H9 (cell line): ENCODE measurements around the gene MYOZ3. TPM values are rescaled to one million over a fixed set of nuclear protein-coding genes. Genes with fewer than 3 reads are reported as not detected.

Experiments
- DNase-seq: peaks from one replicate; pipeline ENCODE4 v3.0.0-alpha.2; 2017
- H2AFZ ChIP-seq: one replicate; pipeline ENCODE4 v1.6.1; 2013; ENCODE audit warnings: mild to moderate bottlenecking, low read length, control low read depth, moderate library complexity
- H2AK5ac ChIP-seq: 2 replicates; pipeline ENCODE4 v1.6.1; 2013; ENCODE audit warnings: low read length, control low read depth, mixed read lengths; ENCODE audit not compliant: insufficient read length
- H2BK120ac ChIP-seq: one replicate; pipeline ENCODE4 v1.6.1; 2013; ENCODE audit warnings: low read depth, mild to moderate bottlenecking, low read length, control low read depth, inconsistent platforms; ENCODE audit not compliant: poor library complexity, severe bottlenecking
- H2BK12ac ChIP-seq: 2 replicates; pipeline ENCODE4 v1.6.1; 2013; ENCODE audit warnings: low read length, control low read depth, mixed read lengths, low read depth; ENCODE audit not compliant: insufficient read length
- H2BK15ac ChIP-seq: 2 replicates; pipeline ENCODE4 v1.6.1; 2013; ENCODE audit warnings: low read depth, low read length, control low read depth
- H2BK20ac ChIP-seq: one replicate; pipeline ENCODE4 v1.6.1; 2013; ENCODE audit warnings: low read depth, mild to moderate bottlenecking, low read length, control low read depth, inconsistent platforms; ENCODE audit not compliant: poor library complexity, severe bottlenecking
- H2BK5ac ChIP-seq: 2 replicates; pipeline ENCODE4 v1.6.1; 2013; ENCODE audit warnings: low read length, control low read depth, mixed read lengths; ENCODE audit not compliant: insufficient read length
- H3K14ac ChIP-seq: 2 replicates; pipeline ENCODE4 v1.6.1; 2013; ENCODE audit warnings: low read length, control low read depth; ENCODE audit not compliant: insufficient read depth
- H3K18ac ChIP-seq: 2 replicates; pipeline ENCODE4 v1.6.1; 2013; ENCODE audit warnings: low read depth, mild to moderate bottlenecking, mixed read lengths, low read length, control low read depth; ENCODE audit not compliant: insufficient read length
- H3K23ac ChIP-seq: 2 replicates; pipeline ENCODE4 v1.6.1; 2013; ENCODE audit warnings: low read length, control low read depth, mixed read lengths, low read depth; ENCODE audit not compliant: insufficient read length
- H3K23me2 ChIP-seq: 2 replicates; pipeline ENCODE4 v1.6.1; 2013; ENCODE audit warnings: low read depth, mild to moderate bottlenecking, mixed read lengths, low read length, control low read depth; ENCODE audit not compliant: insufficient read length, poor library complexity, severe bottlenecking
- H3K27ac ChIP-seq: 2 replicates; pipeline ENCODE4 v1.5.1; 2013; ENCODE audit warnings: low read length, control low read depth, mixed read lengths, low read depth; ENCODE audit not compliant: insufficient read length
- H3K27me3 ChIP-seq: 2 replicates; pipeline ENCODE4 v1.6.1; 2013; ENCODE audit warnings: low read length, control low read depth, inconsistent platforms; ENCODE audit not compliant: insufficient read depth
- H3K4ac ChIP-seq: 2 replicates; pipeline ENCODE4 v1.6.1; 2013; ENCODE audit warnings: low read depth, mild to moderate bottlenecking, control low read depth, inconsistent platforms, low read length, moderate library complexity
- H3K4me1 ChIP-seq: 2 replicates; pipeline ENCODE4 v1.6.1; 2013; ENCODE audit warnings: low read length, control low read depth, inconsistent platforms; ENCODE audit not compliant: insufficient read depth
- H3K4me2 ChIP-seq: 2 replicates; pipeline ENCODE4 v1.6.1; 2013; ENCODE audit warnings: low read length, control low read depth, mixed read lengths; ENCODE audit not compliant: insufficient read length, insufficient read depth
- H3K56ac ChIP-seq: 2 replicates; pipeline ENCODE4 v1.6.1; 2013; ENCODE audit warnings: low read depth, mild to moderate bottlenecking, mixed read lengths, low read length, control low read depth; ENCODE audit not compliant: insufficient read length
- H3K79me1 ChIP-seq: 2 replicates; pipeline ENCODE4 v1.6.1; 2013; ENCODE audit warnings: low read depth, mild to moderate bottlenecking, moderate library complexity, low read length, control low read depth, inconsistent platforms; ENCODE audit not compliant: insufficient read depth, poor library complexity, severe bottlenecking
- H3K79me2 ChIP-seq: 2 replicates; pipeline ENCODE4 v1.6.1; 2013; ENCODE audit warnings: low read length, control low read depth, inconsistent platforms; ENCODE audit not compliant: insufficient read depth
- H3K9ac ChIP-seq: 2 replicates; pipeline ENCODE4 v1.6.1; 2013; ENCODE audit warnings: low read length, control low read depth, mixed read lengths; ENCODE audit not compliant: insufficient read length; ENCODE audit errors: extremely low read depth
- H3K9me3 ChIP-seq: one replicate; pipeline ENCODE4 v1.6.1; 2013; ENCODE audit warnings: low read depth, low read length, inconsistent platforms; ENCODE audit not compliant: control insufficient read depth
- H3T11ph ChIP-seq: one replicate; pipeline ENCODE4 v1.6.1; 2013; ENCODE audit warnings: mild to moderate bottlenecking, low read length, control low read depth, inconsistent platforms
- H4K20me1 ChIP-seq: one replicate; pipeline ENCODE4 v1.6.1; 2013; ENCODE audit not compliant: control insufficient read depth, insufficient read length, insufficient read depth
- H4K5ac ChIP-seq: 2 replicates; pipeline ENCODE4 v1.6.1; 2013; ENCODE audit warnings: low read depth, mild to moderate bottlenecking, mixed read lengths, low read length, control low read depth; ENCODE audit not compliant: insufficient read length
- H4K8ac ChIP-seq: replicated peaks from 2 replicates; pipeline ENCODE4 v1.6.1; 2013; ENCODE audit warnings: low read length, control low read depth, mixed read lengths, low read depth; ENCODE audit not compliant: insufficient read length
- H4K91ac ChIP-seq: 2 replicates; pipeline ENCODE4 v1.6.1; 2013; ENCODE audit warnings: low read depth, mild to moderate bottlenecking, moderate library complexity, mixed read lengths, low read length, control low read depth; ENCODE audit not compliant: insufficient read length
- H3K27ac Mint-ChIP-seq, 3 experiments: 2 replicates in 2 of 3; 3 replicates in 1 of 3; pipeline ENCODE4 v1.8.0; 2020 to 2021; ENCODE audit warnings: mixed read lengths in 3 of 3, mild to moderate bottlenecking in 1 of 3, moderate library complexity in 1 of 3
- H3K27me3 Mint-ChIP-seq: 2 replicates; pipeline ENCODE4 v1.8.0; 2021; ENCODE audit warnings: low read depth, mild to moderate bottlenecking, moderate library complexity, mixed read lengths
- H3K36me3 Mint-ChIP-seq, 3 experiments: 2 replicates in 2 of 3; 3 replicates in 1 of 3; pipeline ENCODE4 v1.8.0; 2020 to 2021; ENCODE audit warnings: low read depth in 3 of 3, mixed read lengths in 3 of 3; ENCODE audit not compliant: insufficient read depth in 1 of 3
- H3K4me1 Mint-ChIP-seq, 2 experiments: 2 replicates each; pipeline ENCODE4 v1.8.0; 2020; ENCODE audit warnings: mixed read lengths in 2 of 2
- H3K4me3 Mint-ChIP-seq, 2 experiments: 2 replicates in 1 of 2; 3 replicates in 1 of 2; pipeline ENCODE4 v1.8.0; 2020 to 2021; ENCODE audit warnings: mild to moderate bottlenecking in 2 of 2, mixed read lengths in 2 of 2, moderate library complexity in 1 of 2
- H3K9me3 Mint-ChIP-seq, 2 experiments: 2 replicates in 1 of 2; 3 replicates in 1 of 2; pipeline ENCODE4 v1.8.0; 2020; ENCODE audit warnings: mild to moderate bottlenecking in 2 of 2, mixed read lengths in 2 of 2, moderate library complexity in 1 of 2
- CTCF ChIP-seq: fragments of 200-600 bp; sonication (generic); conservative IDR thresholded peaks from 3 replicates; pipeline ENCODE4 v1.8.0; 2021; ENCODE audit warnings: antibody characterized with exemption, mild to moderate bottlenecking
- WGBS: extraction: QIAGEN DNeasy Blood & Tissue Kit; methylation state at CpG from one replicate; pipeline ENCODE4 v1.1.7; 2013; ENCODE audit warnings: missing lambda C conversion rate, low lambda C conversion rate, mixed read lengths; ENCODE audit not compliant: insufficient read length; ENCODE audit errors: extremely low coverage; 5-methylcytosine and 5-hydroxymethylcytosine counted together
- total RNA-seq: library from RNA; stranded (reverse); gene quantifications from 2 replicates; pipeline ENCODE4 v1.2.1, GENCODE V29; 2021

Gene MYOZ3
- total RNA-seq, 1 experiment from 2014 or later: 18.1 TPM

DNA sequence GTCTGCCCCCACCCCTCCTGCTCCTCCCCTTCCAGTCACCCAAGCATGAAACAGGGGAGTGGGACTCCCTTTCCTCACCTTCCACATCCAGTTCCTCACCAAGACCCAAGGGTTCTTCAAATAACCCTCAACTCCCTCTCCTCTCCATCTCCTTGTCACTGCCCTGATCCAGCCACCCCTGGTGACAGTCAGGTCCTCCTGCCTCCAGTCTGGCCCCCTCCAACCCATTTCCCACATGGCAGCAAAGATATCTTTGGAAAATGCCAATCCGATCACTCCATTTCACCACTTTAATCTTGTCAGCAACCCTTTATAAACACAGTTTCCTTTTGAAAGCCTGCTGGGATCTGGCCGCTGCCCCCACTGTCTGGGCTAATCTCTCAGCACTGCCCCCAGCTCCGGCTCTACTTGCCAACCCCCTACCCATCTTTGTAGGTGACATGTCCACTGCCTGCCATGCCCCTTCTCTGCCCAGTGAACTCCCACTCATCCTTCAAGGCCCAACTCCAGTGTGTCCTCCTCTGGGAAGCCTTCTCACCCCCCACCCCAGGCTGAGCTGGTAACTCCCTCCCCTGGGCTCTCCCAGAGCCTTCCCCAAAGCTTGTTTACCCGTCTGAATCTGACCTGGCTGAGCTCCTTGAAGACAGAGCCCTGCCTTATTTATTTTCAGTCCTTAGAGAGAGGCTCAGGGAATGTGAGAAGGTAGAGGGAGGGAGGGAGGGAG, 781 bp upstream of the MYOZ3 start:
- peak overlapping the region in 2 of 3 experiments; percentile 11 to 62; a peak in 4 of 7 replicates for H3K27ac Mint-ChIP-seq
- H2BK5ac ChIP-seq: no peak overlapping the region
- no peak overlapping the region; a peak in 1 of 5 replicates for H3K4me3 Mint-ChIP-seq
- no peak overlapping the region for H3K23ac ChIP-seq
- no peaks in the 10 kb centered on the region; a peak in 1 of 7 replicates for H3K36me3 Mint-ChIP-seq
- no peak overlapping the region for H2BK15ac ChIP-seq
- peak; percentile 24 for DNase-seq
- H3K27me3 Mint-ChIP-seq: peaks cover 25% of the 10 kb centered on the region
- H3K79me1 ChIP-seq: no peaks in the 10 kb centered on the region
- no peak overlapping the region for H4K5ac ChIP-seq
- H3K9me3 ChIP-seq: no peaks in the 10 kb centered on the region
- H2BK120ac ChIP-seq: no peak overlapping the region
- H3K14ac ChIP-seq: no peak overlapping the region
- no peaks in the 10 kb centered on the region for H4K20me1 ChIP-seq
- H3K4me1 ChIP-seq: no peaks in the 10 kb centered on the region
- H2AK5ac ChIP-seq: no peak overlapping the region
- H3K9ac ChIP-seq: no peak overlapping the region
- H2AFZ ChIP-seq: no peak overlapping the region
- no peak overlapping the region for H3K4ac ChIP-seq
- H3K56ac ChIP-seq: no peak overlapping the region
- no peak overlapping the region for H3K18ac ChIP-seq
- TF ChIP-seq CTCF: no peak
- no peak overlapping the region for H4K91ac ChIP-seq
- no peak overlapping the region for H3K27ac ChIP-seq
- no peak overlapping the region for H4K8ac ChIP-seq
- WGBS: no CpG with 5 or more reads among the region's 4 CpGs
- H3K23me2 ChIP-seq: peaks cover 4% of the 10 kb centered on the region
- no peaks in the 10 kb centered on the region; the same call in 1 of the 2 replicates for H3K27me3 ChIP-seq
- H3K79me2 ChIP-seq: no peaks in the 10 kb centered on the region
- H3K9me3 Mint-ChIP-seq: no peaks in the 10 kb centered on the region
- H2BK12ac ChIP-seq: no peak overlapping the region
- peaks cover 19 to 41% of the 10 kb centered on the region in 2 experiments for H3K4me1 Mint-ChIP-seq
- H3T11ph ChIP-seq: no peak overlapping the region
- no peak overlapping the region for H3K4me2 ChIP-seq
- no peak overlapping the region for H2BK20ac ChIP-seq
